OCI-LY1 (cell line): ENCODE data around the gene ATP6V1E1.
"Not testable (repeated sequence)": the region's sequence is repeated elsewhere in the genome, so short reads cannot be mapped to it uniquely, and the experiment has no call there.

Source experiments
- H2AFZ ChIP-seq: fragments of 200-600 bp; sonication (generic), shearing (Covaris generic); 2 replicates; pipeline ENCODE4 v1.6.0; 2014; ENCODE audit warnings: antibody characterized with exemption, mild to moderate bottlenecking, low read length
- H3F3A ChIP-seq: fragments of 200-600 bp; sonication (generic), shearing (Covaris generic); 2 replicates; pipeline ENCODE4 v1.6.0; 2014; ENCODE audit warnings: mild to moderate bottlenecking, antibody characterized with exemption, low read length, moderate library complexity; ENCODE audit not compliant: insufficient read depth
- H3K27ac ChIP-seq: fragments of 200-600 bp; sonication (generic); 2 replicates; pipeline ENCODE4 v1.5.1; 2014; ENCODE audit warnings: low read length, mixed run types, mild to moderate bottlenecking, low read depth; ENCODE audit not compliant: poor library complexity, severe bottlenecking
- H3K27me3 ChIP-seq: fragments of 200-600 bp; sonication (generic); 2 replicates; pipeline ENCODE4 v1.6.0; 2014; ENCODE audit warnings: antibody characterized with exemption, mild to moderate bottlenecking, low read length, moderate library complexity; ENCODE audit not compliant: insufficient read depth
- H3K36me3 ChIP-seq: fragments of 200-600 bp; sonication (generic); 2 replicates; pipeline ENCODE4 v1.6.1; 2014; ENCODE audit warnings: mild to moderate bottlenecking, antibody characterized with exemption, low read length, moderate library complexity, mixed read lengths; ENCODE audit not compliant: insufficient read depth
- H3K4me1 ChIP-seq: fragments of 200-600 bp; sonication (generic); 2 replicates; pipeline ENCODE4 v1.5.1; 2014; ENCODE audit warnings: mild to moderate bottlenecking, low read length, moderate library complexity; ENCODE audit not compliant: insufficient read depth, severe bottlenecking
- H3K4me2 ChIP-seq: fragments of 200-600 bp; sonication (generic), shearing (Covaris generic); 2 replicates; pipeline ENCODE4 v1.6.1; 2014; ENCODE audit warnings: low read length
- H3K4me3 ChIP-seq: fragments of 200-600 bp; sonication (generic); 2 replicates; pipeline ENCODE4 v1.5.1; 2014; ENCODE audit warnings: low read length, low read depth, mild to moderate bottlenecking, mixed read lengths; ENCODE audit not compliant: poor library complexity, severe bottlenecking
- H3K79me2 ChIP-seq: fragments of 200-600 bp; shearing (Covaris generic); 2 replicates; pipeline ENCODE4 v1.6.1; 2016; ENCODE audit warnings: mixed run types, low read length, mixed read lengths; ENCODE audit not compliant: insufficient read depth
- H3K9ac ChIP-seq: fragments of 200-600 bp; sonication (generic), shearing (Covaris generic); 2 replicates; pipeline ENCODE4 v1.6.1; 2014; ENCODE audit warnings: mild to moderate bottlenecking, low read length, mixed read lengths
- H3K9me2 ChIP-seq: fragments of 200-600 bp; sonication (generic), shearing (Covaris generic); 2 replicates; pipeline ENCODE4 v1.6.1; 2014; ENCODE audit warnings: low read depth, mild to moderate bottlenecking, low read length, mixed read lengths
- H3K9me3 ChIP-seq: fragments of 200-600 bp; shearing (Covaris generic); 2 replicates; pipeline ENCODE4 v1.6.1; 2014; ENCODE audit warnings: low read length, mixed read lengths
- H4K20me1 ChIP-seq: fragments of 200-600 bp; sonication (generic), shearing (Covaris generic); 2 replicates; pipeline ENCODE4 v1.6.0; 2016; ENCODE audit warnings: mild to moderate bottlenecking, low read length; ENCODE audit not compliant: insufficient read depth
- EZH2 ChIP-seq: fragments of 200-600 bp; sonication (generic), shearing (Covaris generic); IDR thresholded peaks from 2 replicates; pipeline ENCODE4 v1.8.0; 2017; ENCODE audit warnings: borderline replicate concordance, mixed run types, mild to moderate bottlenecking, antibody characterized with exemption, low read length, moderate library complexity, mixed read lengths
- TF ChIP-seq, protein P1 (sequence below): fragments of 200-600 bp; sonication (generic), shearing (Covaris generic); IDR thresholded peaks from 2 replicates; pipeline ENCODE4 v1.5.1; 2017; ENCODE audit warnings: mild to moderate bottlenecking, antibody characterized with exemption, low read length, moderate library complexity, mixed read lengths

The ATP6V1E1 gene

GRCh38 chr22:17637490-17638181 lies 9.1 kb upstream of the ATP6V1E1 start:
- H3F3A ChIP-seq, result no peaks in the 10 kb centered on the region

GRCh38 chr22:17636850-17637249 lies 8.3 kb upstream of the ATP6V1E1 start:
- not testable (repeated sequence) for H3K9ac ChIP-seq, H3F3A ChIP-seq, H3K4me2 ChIP-seq, H3K9me2 ChIP-seq, H3K4me3 ChIP-seq, H3K36me3 ChIP-seq, H3K27me3 ChIP-seq, H3K27ac ChIP-seq, H3K9me3 ChIP-seq, H3K79me2 ChIP-seq, H2AFZ ChIP-seq, H4K20me1 ChIP-seq
- peaks cover 19% of the 10 kb centered on the region for H3K4me1 ChIP-seq

More at GRCh38 chr22:17637490-17638181, 9.1 kb upstream of the ATP6V1E1 start:
- Histone ChIP-seq H3K36me3 (peaks cover 9% of the 10 kb centered on the region), H3K27ac (peak overlapping the region; percentile 89), H3K9me2 (no peaks in the 10 kb centered on the region), H3K4me2 (peak overlapping the region; percentile 74), H3K4me3 (peak overlapping the region; percentile 74), H4K20me1 (no peaks in the 10 kb centered on the region), H3K27me3 (no peaks in the 10 kb centered on the region), H3K4me1 (peaks cover 20% of the 10 kb centered on the region), H3K79me2 (peaks cover 7% of the 10 kb centered on the region), H3K9me3 (0 out of 2 replicates have a peak, but pooled peaks cover 3% of the 10 kb centered on the region), H3K9ac (peak overlapping the region; percentile 82), H2AFZ (no peak overlapping the region)
- TF ChIP-seq, protein P1, sequence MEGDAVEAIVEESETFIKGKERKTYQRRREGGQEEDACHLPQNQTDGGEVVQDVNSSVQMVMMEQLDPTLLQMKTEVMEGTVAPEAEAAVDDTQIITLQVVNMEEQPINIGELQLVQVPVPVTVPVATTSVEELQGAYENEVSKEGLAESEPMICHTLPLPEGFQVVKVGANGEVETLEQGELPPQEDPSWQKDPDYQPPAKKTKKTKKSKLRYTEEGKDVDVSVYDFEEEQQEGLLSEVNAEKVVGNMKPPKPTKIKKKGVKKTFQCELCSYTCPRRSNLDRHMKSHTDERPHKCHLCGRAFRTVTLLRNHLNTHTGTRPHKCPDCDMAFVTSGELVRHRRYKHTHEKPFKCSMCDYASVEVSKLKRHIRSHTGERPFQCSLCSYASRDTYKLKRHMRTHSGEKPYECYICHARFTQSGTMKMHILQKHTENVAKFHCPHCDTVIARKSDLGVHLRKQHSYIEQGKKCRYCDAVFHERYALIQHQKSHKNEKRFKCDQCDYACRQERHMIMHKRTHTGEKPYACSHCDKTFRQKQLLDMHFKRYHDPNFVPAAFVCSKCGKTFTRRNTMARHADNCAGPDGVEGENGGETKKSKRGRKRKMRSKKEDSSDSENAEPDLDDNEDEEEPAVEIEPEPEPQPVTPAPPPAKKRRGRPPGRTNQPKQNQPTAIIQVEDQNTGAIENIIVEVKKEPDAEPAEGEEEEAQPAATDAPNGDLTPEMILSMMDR, result no peak
- TF ChIP-seq EZH2, result no peak

DNA sequence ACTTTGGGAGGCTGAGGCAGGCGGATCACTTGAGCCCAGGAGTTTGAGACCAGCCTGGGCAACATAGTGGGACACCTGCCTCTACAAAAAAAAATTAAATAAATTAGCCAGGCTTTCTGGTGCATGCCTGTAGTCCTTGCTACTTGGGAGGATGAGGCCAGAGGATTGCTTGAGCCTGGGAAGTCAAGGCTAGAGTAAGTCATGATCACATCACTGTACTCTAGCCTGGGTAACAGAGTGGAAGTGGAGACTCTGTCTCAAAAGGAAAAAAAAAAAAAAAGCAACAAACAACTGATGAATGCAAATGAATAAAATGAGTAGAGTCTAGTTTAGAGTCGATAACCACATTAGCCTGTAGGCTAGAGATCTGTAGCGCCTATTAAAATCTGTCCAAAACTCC lies 6.1 kb upstream of the ATP6V1E1 start:
- TF ChIP-seq, protein P1, result no peak
- no peak for TF ChIP-seq EZH2
- Histone ChIP-seq H3K9ac (no peak overlapping the region), H3K36me3 (no peaks in the 10 kb centered on the region)

DNA sequence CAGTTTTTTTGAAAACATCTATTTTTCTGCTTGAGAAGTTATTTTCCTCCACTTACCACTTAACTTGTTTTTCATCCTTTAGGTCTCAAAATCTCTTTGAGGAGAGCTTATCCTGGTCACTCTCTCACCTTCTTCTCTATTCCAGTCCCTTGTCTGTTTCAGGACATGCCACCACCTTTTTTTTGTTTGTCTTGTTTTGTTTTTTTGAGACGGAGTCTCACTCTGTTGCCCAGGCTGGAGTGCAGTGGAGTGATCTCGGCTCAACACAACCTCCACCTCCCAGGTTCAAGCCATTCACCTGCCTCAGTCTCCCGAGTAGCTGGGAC lies 5.4 kb upstream of the ATP6V1E1 start:
- peaks cover 16% of the 10 kb centered on the region for H3K4me1 ChIP-seq
- no peak overlapping the region for H3K4me2 ChIP-seq
- H3K9me2 ChIP-seq, result no peaks in the 10 kb centered on the region
- no peaks in the 10 kb centered on the region for H3F3A ChIP-seq
- H3K36me3 ChIP-seq, result no peaks in the 10 kb centered on the region
- H3K9me3 ChIP-seq, result no peaks in the 10 kb centered on the region
- TF ChIP-seq EZH2, result no peak
- TF ChIP-seq, protein P1, result no peak
- H4K20me1 ChIP-seq, result no peaks in the 10 kb centered on the region
- no peak overlapping the region for H2AFZ ChIP-seq
- 0 out of 2 replicates have a peak, but pooled peaks cover 3% of the 10 kb centered on the region for H3K79me2 ChIP-seq
- H3K27me3 ChIP-seq, result no peaks in the 10 kb centered on the region
- no peak overlapping the region for H3K9ac ChIP-seq
- no peak overlapping the region for H3K4me3 ChIP-seq
- H3K27ac ChIP-seq, result no peak overlapping the region

More for the DNA sequence above, 6.1 kb upstream of the ATP6V1E1 start:
- no peaks in the 10 kb centered on the region for H3F3A ChIP-seq
- no peak overlapping the region for H3K27ac ChIP-seq
- no peaks in the 10 kb centered on the region for H4K20me1 ChIP-seq
- no peak overlapping the region for H3K4me2 ChIP-seq
- no peaks in the 10 kb centered on the region for H3K27me3 ChIP-seq
- H3K4me3 ChIP-seq, result no peak overlapping the region
- H3K79me2 ChIP-seq, result no peaks in the 10 kb centered on the region
- no peaks in the 10 kb centered on the region for H3K9me2 ChIP-seq
- peaks cover 13% of the 10 kb centered on the region for H3K4me1 ChIP-seq
- H2AFZ ChIP-seq, result no peak overlapping the region
- no peaks in the 10 kb centered on the region for H3K9me3 ChIP-seq
